ENCODE data around the gene CACNB2. TPM values are rescaled to one million over a fixed set of nuclear protein-coding genes. Genes with fewer than 3 reads are reported as not detected.

The CACNB2 gene
- total RNA-seq, 4 donors from 2014 or later: 0.81 to 13.9 (median 4.5) TPM

GRCh38 chr10:18308600-18308999 is 168.4 kb downstream of the CACNB2 start:
- Histone ChIP-seq H3K36me3 (no peaks in the 10 kb centered on the region), H3K4me3 (replicated peaks in 1 of 3) (no peak overlapping the region), H3K27ac (peak overlapping the region in 2 of 3 donors; percentile 6 to 48), H3K9me3 (no peaks in the 10 kb centered on the region), H3K27me3 (no peaks in the 10 kb centered on the region), H3K4me1 (peaks cover 8 to 10% of the 10 kb centered on the region in 2 donors)
- no peak for TF ChIP-seq CTCF (IDR thresholded peaks at IDR 0.05)
- no peak for TF ChIP-seq POLR2A (IDR thresholded peaks at IDR 0.05)
- peak in 1 of 2 donors; percentile 71 for DNase-seq
- intact Hi-C loops (cut with DNase I): no loop called here
- WGBS, 2 donors: 21 to 49% methylated on average over 3 of the region's 3 CpGs

DNA sequence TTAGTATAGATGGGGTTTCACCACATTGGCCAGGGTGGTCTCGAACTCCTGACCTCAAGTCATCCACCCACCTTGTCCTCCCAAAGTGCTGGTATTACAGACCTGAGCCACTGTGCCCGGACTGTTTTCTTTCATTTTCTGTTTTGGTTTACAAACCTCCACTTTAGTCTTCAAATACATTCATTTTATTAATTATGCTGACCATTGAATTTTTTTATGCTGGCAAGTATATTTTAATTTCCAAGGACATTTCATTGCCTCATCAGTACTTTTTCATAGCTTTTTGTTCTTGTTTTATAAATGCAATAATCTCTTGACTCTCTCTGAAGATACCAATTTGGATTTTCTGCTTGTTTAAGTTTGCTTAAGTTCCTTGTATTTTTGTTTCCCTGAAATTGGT is 170.5 kb downstream of the CACNB2 start:
- intact Hi-C loops (cut with DNase I): no loop called here
- H3K4me1 ChIP-seq: peaks cover 8 to 10% of the 10 kb centered on the region in 2 donors
- no peaks in the 10 kb centered on the region for H3K27me3 ChIP-seq
- no peak for DNase-seq
- WGBS, 2 donors: 92 to 99% methylated on average over 2 of the region's 2 CpGs
- H3K9me3 ChIP-seq: no peaks in the 10 kb centered on the region
- TF ChIP-seq CTCF (IDR thresholded peaks at IDR 0.05) (no peak), POLR2A (IDR thresholded peaks at IDR 0.05) (no peak)
- no peak overlapping the region for H3K27ac ChIP-seq
- no peaks in the 10 kb centered on the region for H3K36me3 ChIP-seq
- H3K4me3 ChIP-seq (replicated peaks in 1 of 3): no peak overlapping the region

DNA sequence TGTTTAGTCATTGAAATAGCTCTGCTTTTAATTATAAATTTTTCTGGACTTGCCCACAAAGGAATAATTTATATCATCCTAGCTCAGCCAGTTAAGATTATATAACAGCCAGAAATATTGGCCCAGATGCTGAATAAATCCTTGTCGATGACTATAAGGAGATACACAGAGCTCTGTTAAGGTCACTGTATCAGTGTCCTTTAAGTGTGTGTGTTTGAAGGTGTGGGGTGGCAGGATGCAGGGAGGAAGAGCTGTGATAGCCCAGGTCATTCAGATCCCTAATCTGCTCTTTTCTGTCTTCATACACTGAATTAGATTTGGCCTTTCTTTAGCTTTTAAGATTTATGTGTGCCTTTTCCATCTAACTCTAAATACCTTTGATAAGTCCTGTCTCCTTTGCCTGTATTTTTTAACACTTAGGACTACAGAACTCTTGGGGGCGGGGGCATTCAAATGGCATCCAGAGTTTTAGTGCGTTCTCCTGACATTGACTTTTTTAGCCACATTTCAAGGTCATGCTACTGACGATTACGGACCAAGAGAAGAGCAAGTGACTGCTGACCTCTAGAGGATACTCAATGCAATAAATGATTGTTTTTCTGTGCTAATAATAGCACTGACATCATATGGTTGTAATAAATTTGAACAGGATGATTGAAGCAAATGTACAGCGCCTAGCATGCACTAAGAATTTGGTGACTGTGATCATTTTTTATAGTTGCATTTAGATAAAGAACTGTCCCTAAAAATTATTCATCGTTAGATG is 172.3 kb downstream of the CACNB2 start:
- Histone ChIP-seq H3K4me3 (replicated peaks in 1 of 3) (no peak overlapping the region), H3K27me3 (no peaks in the 10 kb centered on the region), H3K4me1 (peaks cover 3 to 8% of the 10 kb centered on the region in 2 donors), H3K9me3 (no peaks in the 10 kb centered on the region), H3K36me3 (no peaks in the 10 kb centered on the region), H3K27ac (peak overlapping the region; percentile 70 to 85 (median 82))
- DNase-seq: peak in 1 of 2 donors; percentile 35
- TF ChIP-seq CTCF (IDR thresholded peaks at IDR 0.05) (peak in 5 of 6 experiments; percentile 15 to 90 (median 62)), POLR2A (IDR thresholded peaks at IDR 0.05) (no peak)
- intact Hi-C loops (cut with DNase I): no loop called here
- 25 to 27% methylated on average over 7 of the region's 7 CpGs for whole genome bisulfite sequencing, 2 donors

- peak overlapping the region in 1 of 3 donors; percentile 18 for H3K27ac ChIP-seq
- H3K4me3 ChIP-seq (replicated peaks in 1 of 3): no peak overlapping the region
- intact Hi-C loops (cut with DNase I): no loop called here
- H3K36me3 ChIP-seq: no peaks in the 10 kb centered on the region
- no peak for DNase-seq
- TF ChIP-seq POLR2A (IDR thresholded peaks at IDR 0.05): no peak
- no peak for TF ChIP-seq CTCF (IDR thresholded peaks at IDR 0.05)
- peaks cover 3 to 7% of the 10 kb centered on the region in 2 donors for H3K4me1 ChIP-seq
- no peaks in the 10 kb centered on the region for H3K9me3 ChIP-seq
- 70 to 75% methylated on average over 10 of the region's 10 CpGs for WGBS, 2 donors
- H3K27me3 ChIP-seq: no peaks in the 10 kb centered on the region
Observed at GRCh38 chr10:18313140-18313530, 172.9 kb downstream of the CACNB2 start.

- intact Hi-C loops (cut with DNase I): no loop called here
- Histone ChIP-seq H3K27me3 (no peaks in the 10 kb centered on the region), H3K27ac (peak overlapping the region in 1 of 3 donors; percentile 18), H3K4me3 (replicated peaks in 1 of 3) (no peak overlapping the region), H3K9me3 (no peaks in the 10 kb centered on the region), H3K4me1 (peaks cover 2 to 3% of the 10 kb centered on the region in 2 donors), H3K36me3 (no peaks in the 10 kb centered on the region)
- TF ChIP-seq CTCF (IDR thresholded peaks at IDR 0.05) (no peak), POLR2A (IDR thresholded peaks at IDR 0.05) (no peak)
- DNase-seq: no peak
- WGBS, 2 donors: 78 to 83% methylated on average over 6 of the region's 6 CpGs
Observed at GRCh38 chr10:18313626-18314025, 173.4 kb downstream of the CACNB2 start.
